ENCODE data around the gene CD300LG. TPM values are rescaled to one million over a fixed set of nuclear protein-coding genes. Genes with fewer than 3 reads are reported as not detected.

The CD300LG gene
- total RNA-seq, 2 donors from 2014 or later = 0.32 TPM; not detected in 1

GRCh38 chr17:43906951-43907424, 60.0 kb downstream of the CD300LG start:
- H3K36me3 ChIP-seq = no peaks in the 10 kb centered on the region
- intact Hi-C loops (cut with DNase I) = no loop called here
- H3K27ac ChIP-seq = peak overlapping the region; percentile 57
- H3K4me1 ChIP-seq = peaks cover 11% of the 10 kb centered on the region
- no peak for TF ChIP-seq CTCF (IDR thresholded peaks at IDR 0.05)
- H3K9ac ChIP-seq (ENCODE audit: low read depth in 2 of 2, low read length in 2 of 2) = peak overlapping the region; percentile 12 to 76
- peak overlapping the region; percentile 43 for H3K4me3 ChIP-seq
- no peaks in the 10 kb centered on the region for H3K9me3 ChIP-seq
- peaks cover 44% of the 10 kb centered on the region for H3K27me3 ChIP-seq
- DNase-seq = no peak

GRCh38 chr17:43907425-43907981, 60.5 kb downstream of the CD300LG start, which contains the start of gene MPP2:
Gene MPP2, minus strand, starts transcription at chr17:43907536. Its CDS starts 3,076 bp downstream, at chr17:43904460.
- DNase-seq = peak; percentile 67
- TF ChIP-seq CTCF (IDR thresholded peaks at IDR 0.05) = no peak
- peak within 1 kb of the TSS; percentile 32 to 76 for H3K9ac ChIP-seq (ENCODE audit: low read depth in 2 of 2, low read length in 2 of 2)
- H3K27me3 ChIP-seq = peaks cover 44% of the 10 kb centered on the region
- no peaks in the 10 kb centered on the region for H3K9me3 ChIP-seq
- no peaks in the 10 kb centered on the region for H3K36me3 ChIP-seq
- peak within 1 kb of the TSS; percentile 57 for H3K27ac ChIP-seq
- intact Hi-C loops (cut with DNase I) = no loop called here
- peaks cover 11% of the 10 kb centered on the region for H3K4me1 ChIP-seq
- H3K4me3 ChIP-seq = peak within 1 kb of the TSS; percentile 43

- no peaks in the 10 kb centered on the region for H3K9me3 ChIP-seq
- no peaks in the 10 kb centered on the region for H3K36me3 ChIP-seq
- intact Hi-C loops (cut with DNase I) = no loop called here
- no peak overlapping the region for H3K27ac ChIP-seq
- peak overlapping the region; percentile 43 for H3K4me3 ChIP-seq
- no peak for TF ChIP-seq CTCF (IDR thresholded peaks at IDR 0.05)
- peak; percentile 73 for DNase-seq
- H3K9ac ChIP-seq (ENCODE audit: low read depth in 2 of 2, low read length in 2 of 2) = peak overlapping the region; percentile 32 to 76
- H3K27me3 ChIP-seq = peaks cover 44% of the 10 kb centered on the region
- H3K4me1 ChIP-seq = peaks cover 11% of the 10 kb centered on the region
Observed at GRCh38 chr17:43907998-43908721, 61.2 kb downstream of the CD300LG start.

GRCh38 chr17:43909537-43910231, 62.7 kb downstream of the CD300LG start:
- intact Hi-C loops (cut with DNase I) = no loop called here
- DNase-seq = no peak
- Histone ChIP-seq H3K27me3 (peaks cover 44% of the 10 kb centered on the region), H3K36me3 (no peaks in the 10 kb centered on the region), H3K4me1 (peaks cover 11% of the 10 kb centered on the region), H3K27ac (no peak overlapping the region), H3K4me3 (no peak overlapping the region), H3K9ac (ENCODE audit: low read depth in 2 of 2, low read length in 2 of 2) (no peak overlapping the region), H3K9me3 (no peaks in the 10 kb centered on the region)
- TF ChIP-seq CTCF (IDR thresholded peaks at IDR 0.05) = no peak

- Histone ChIP-seq H3K27ac (no peak overlapping the region), H3K36me3 (no peaks in the 10 kb centered on the region), H3K9ac (ENCODE audit: low read depth in 2 of 2, low read length in 2 of 2) (no peak overlapping the region), H3K4me1 (peaks cover 4% of the 10 kb centered on the region), H3K9me3 (no peaks in the 10 kb centered on the region), H3K27me3 (peaks cover 27% of the 10 kb centered on the region), H3K4me3 (no peak overlapping the region)
- intact Hi-C loops (cut with DNase I) = no loop called here
- no peak for DNase-seq
- TF ChIP-seq CTCF (IDR thresholded peaks at IDR 0.05) = no peak
Observed at GRCh38 chr17:43911904-43912303, 64.9 kb downstream of the CD300LG start.

Measured in colonic mucosa (tissue), 4 donors.